Amniotic stem cell (primary cell): ENCODE results near the gene ZBTB3.
"Not testable (repeated sequence)": the region's sequence is repeated elsewhere in the genome, so short reads cannot be mapped to it uniquely, and the experiment has no call there.

Source experiments
- DNase-seq: peaks from one replicate; lab custom pipeline; 2025; lab: John Stamatoyannopoulos, UW

Gene ZBTB3

GRCh38 chr11:62757846-62758788, 4.2 kb upstream of the ZBTB3 start:
- DNase-seq: no peak

- DNase-seq: no peak
Measured at GRCh38 chr11:62755086-62755615, 1.2 kb upstream of the ZBTB3 start.

- no peak for DNase-seq
Measured at GRCh38 chr11:62752994-62753735, 795 bp downstream of the ZBTB3 start.

- no peak for DNase-seq
Measured at GRCh38 chr11:62752177-62752785, 1.7 kb downstream of the ZBTB3 start.

- DNase-seq: not testable (repeated sequence)
Measured at GRCh38 chr11:62749931-62750330, 4.0 kb downstream of the ZBTB3 start.

- no peak for DNase-seq
Measured at GRCh38 chr11:62747475-62748160, 6.3 kb downstream of the ZBTB3 start.

GRCh38 chr11:62737196-62737595, 16.8 kb downstream of the ZBTB3 start:
- no peak for DNase-seq

- no peak for DNase-seq
Measured at GRCh38 chr11:62732830-62733229, 21.1 kb downstream of the ZBTB3 start.

GRCh38 chr11:62730076-62730475, 23.9 kb downstream of the ZBTB3 start:
- not testable (repeated sequence) for DNase-seq

- DNase-seq: peak; percentile 66
Measured at GRCh38 chr11:62728171-62728988, 25.6 kb downstream of the ZBTB3 start, which contains the start of gene TTC9C. TTC9C (plus strand) TSS chr11:62728486; CDS start chr11:62728849, 363 bp downstream.

- peak; percentile 97 for DNase-seq
Measured at GRCh38 chr11:62727872-62728170, 26.1 kb downstream of the ZBTB3 start.

- peak; percentile 98 for DNase-seq
Measured at GRCh38 chr11:62727165-62727871, 26.6 kb downstream of the ZBTB3 start, which contains the start of gene HNRNPUL2. HNRNPUL2 (minus strand) TSS chr11:62727457; CDS start chr11:62727156, 301 bp downstream.

GRCh38 chr11:62726915-62727164, 27.1 kb downstream of the ZBTB3 start:
- no peak for DNase-seq

GRCh38 chr11:62726156-62726914, 27.6 kb downstream of the ZBTB3 start:
- DNase-seq: no peak

GRCh38 chr11:62725646-62726045, 28.3 kb downstream of the ZBTB3 start:
- DNase-seq: no peak

- no peak for DNase-seq
Measured at GRCh38 chr11:62724171-62724570, 29.8 kb downstream of the ZBTB3 start.

GRCh38 chr11:62721994-62722393, 32.0 kb downstream of the ZBTB3 start:
- no peak for DNase-seq

- DNase-seq: no peak
Measured at GRCh38 chr11:62719302-62719978, 34.5 kb downstream of the ZBTB3 start.

- no peak for DNase-seq
Measured at GRCh38 chr11:62716816-62717215, 37.1 kb downstream of the ZBTB3 start.
